T-helper 2 cell treated with Interferon-gamma antibody and Interleukin-4, amounts not matched to agents 5 μg/mL and 100 μg/mL, for 36 hours (primary cell): ENCODE results near the gene PRR23E.

Experiments used
- DNase-seq: peaks from one replicate; pipeline ENCODE4 v3.0.0; 2021; ENCODE audit warnings: low spot score
- H3K27ac Mint-ChIP-seq: one replicate; pipeline ENCODE4 v1.8.0; 2021; ENCODE audit warnings: mild to moderate bottlenecking, mixed read lengths
- H3K27me3 Mint-ChIP-seq: one replicate; pipeline ENCODE4 v1.8.0; 2021; ENCODE audit warnings: low read depth, mixed read lengths
- H3K36me3 Mint-ChIP-seq: one replicate; pipeline ENCODE4 v1.8.0; 2021; ENCODE audit warnings: low read depth, mixed read lengths
- H3K4me1 Mint-ChIP-seq: one replicate; pipeline ENCODE4 v1.8.0; 2021; ENCODE audit warnings: low read depth, mixed read lengths
- H3K4me3 Mint-ChIP-seq: one replicate; pipeline ENCODE4 v1.8.0; 2022; ENCODE audit warnings: mild to moderate bottlenecking, moderate library complexity, mixed read lengths
- H3K9me3 Mint-ChIP-seq: one replicate; pipeline ENCODE4 v1.8.0; 2021; ENCODE audit warnings: mixed read lengths

Gene PRR23E

GRCh38 chr3:127214975-127215374 lies 22.0 kb downstream of the PRR23E start:
- no peaks in the 10 kb centered on the region for H3K9me3 Mint-ChIP-seq
- H3K36me3 Mint-ChIP-seq, result no peaks in the 10 kb centered on the region
- no peak for DNase-seq
- H3K4me1 Mint-ChIP-seq, result no peaks in the 10 kb centered on the region
- H3K4me3 Mint-ChIP-seq, result no peak overlapping the region
- no peak overlapping the region for H3K27ac Mint-ChIP-seq
- peaks cover 8% of the 10 kb centered on the region for H3K27me3 Mint-ChIP-seq

- H3K36me3 Mint-ChIP-seq, result no peaks in the 10 kb centered on the region
- H3K4me1 Mint-ChIP-seq, result no peaks in the 10 kb centered on the region
- H3K4me3 Mint-ChIP-seq, result no peak overlapping the region
- H3K27ac Mint-ChIP-seq, result no peak overlapping the region
- H3K27me3 Mint-ChIP-seq, result peaks cover 8% of the 10 kb centered on the region
- no peaks in the 10 kb centered on the region for H3K9me3 Mint-ChIP-seq
- DNase-seq, result no peak
Measured at GRCh38 chr3:127215714-127216414, 22.9 kb downstream of the PRR23E start.

- Mint-ChIP-seq H3K4me1 (no peaks in the 10 kb centered on the region), H3K4me3 (no peak overlapping the region), H3K27ac (no peak overlapping the region), H3K36me3 (no peaks in the 10 kb centered on the region), H3K27me3 (peaks cover 8% of the 10 kb centered on the region), H3K9me3 (no peaks in the 10 kb centered on the region)
- no peak for DNase-seq
Measured at GRCh38 chr3:127216415-127217261, 23.7 kb downstream of the PRR23E start.

- DNase-seq, result no peak
- no peaks in the 10 kb centered on the region for H3K4me1 Mint-ChIP-seq
- H3K27ac Mint-ChIP-seq, result no peak overlapping the region
- no peaks in the 10 kb centered on the region for H3K36me3 Mint-ChIP-seq
- H3K9me3 Mint-ChIP-seq, result no peaks in the 10 kb centered on the region
- no peak overlapping the region for H3K4me3 Mint-ChIP-seq
- H3K27me3 Mint-ChIP-seq, result peaks cover 8% of the 10 kb centered on the region
Measured at GRCh38 chr3:127217596-127218453, 24.9 kb downstream of the PRR23E start.

GRCh38 chr3:127218454-127218922 lies 25.6 kb downstream of the PRR23E start:
- H3K36me3 Mint-ChIP-seq, result no peaks in the 10 kb centered on the region
- no peak overlapping the region for H3K27ac Mint-ChIP-seq

GRCh38 chr3:127220497-127220896 lies 27.6 kb downstream of the PRR23E start:
- no peak overlapping the region for H3K4me3 Mint-ChIP-seq
- H3K27ac Mint-ChIP-seq, result no peak overlapping the region
- peaks cover 6% of the 10 kb centered on the region for H3K27me3 Mint-ChIP-seq
- H3K4me1 Mint-ChIP-seq, result peaks cover 4% of the 10 kb centered on the region
- peaks cover 14% of the 10 kb centered on the region for H3K9me3 Mint-ChIP-seq
- no peak for DNase-seq
- H3K36me3 Mint-ChIP-seq, result no peaks in the 10 kb centered on the region

More at GRCh38 chr3:127218454-127218922, 25.6 kb downstream of the PRR23E start:
- Mint-ChIP-seq H3K27me3 (peaks cover 8% of the 10 kb centered on the region), H3K4me3 (no peak overlapping the region), H3K4me1 (no peaks in the 10 kb centered on the region), H3K9me3 (no peaks in the 10 kb centered on the region)
- no peak for DNase-seq

GRCh38 chr3:127221037-127221436 lies 28.1 kb downstream of the PRR23E start:
- DNase-seq, result no peak
- Mint-ChIP-seq H3K9me3 (peaks cover 17% of the 10 kb centered on the region), H3K36me3 (no peaks in the 10 kb centered on the region), H3K4me1 (peaks cover 4% of the 10 kb centered on the region), H3K4me3 (no peak overlapping the region), H3K27ac (no peak overlapping the region), H3K27me3 (peaks cover 7% of the 10 kb centered on the region)

GRCh38 chr3:127221446-127222035 lies 28.6 kb downstream of the PRR23E start:
- H3K4me3 Mint-ChIP-seq, result no peak overlapping the region
- DNase-seq, result no peak
- no peak overlapping the region for H3K27ac Mint-ChIP-seq
- H3K36me3 Mint-ChIP-seq, result no peaks in the 10 kb centered on the region
- H3K4me1 Mint-ChIP-seq, result peaks cover 5% of the 10 kb centered on the region
- H3K9me3 Mint-ChIP-seq, result peaks cover 17% of the 10 kb centered on the region
- peaks cover 7% of the 10 kb centered on the region for H3K27me3 Mint-ChIP-seq

GRCh38 chr3:127222163-127222562 lies 29.2 kb downstream of the PRR23E start:
- Mint-ChIP-seq H3K4me1 (peaks cover 8% of the 10 kb centered on the region), H3K27me3 (peaks cover 7% of the 10 kb centered on the region), H3K4me3 (no peak overlapping the region), H3K9me3 (peaks cover 17% of the 10 kb centered on the region), H3K36me3 (no peaks in the 10 kb centered on the region), H3K27ac (no peak overlapping the region)
- DNase-seq, result no peak

- no peak for DNase-seq
- no peaks in the 10 kb centered on the region for H3K36me3 Mint-ChIP-seq
- H3K9me3 Mint-ChIP-seq, result peaks cover 17% of the 10 kb centered on the region
- H3K27ac Mint-ChIP-seq, result no peak overlapping the region
- H3K4me1 Mint-ChIP-seq, result peaks cover 8% of the 10 kb centered on the region
- H3K4me3 Mint-ChIP-seq, result no peak overlapping the region
- H3K27me3 Mint-ChIP-seq, result peaks cover 7% of the 10 kb centered on the region
Measured at GRCh38 chr3:127222664-127223063, 29.7 kb downstream of the PRR23E start.

- Mint-ChIP-seq H3K27ac (no peak overlapping the region), H3K9me3 (peaks cover 17% of the 10 kb centered on the region), H3K36me3 (no peaks in the 10 kb centered on the region), H3K27me3 (peaks cover 7% of the 10 kb centered on the region), H3K4me3 (no peak overlapping the region), H3K4me1 (peaks cover 8% of the 10 kb centered on the region)
- no peak for DNase-seq
Measured at GRCh38 chr3:127224118-127224517, 31.2 kb downstream of the PRR23E start.

- Mint-ChIP-seq H3K27ac (no peak overlapping the region), H3K9me3 (peaks cover 23% of the 10 kb centered on the region), H3K4me3 (no peak overlapping the region), H3K27me3 (peaks cover 7% of the 10 kb centered on the region), H3K36me3 (no peaks in the 10 kb centered on the region), H3K4me1 (peaks cover 8% of the 10 kb centered on the region)
- DNase-seq, result no peak
Measured at GRCh38 chr3:127226457-127226856, 33.5 kb downstream of the PRR23E start.
